Tibial nerve (tissue), 4 donors: ENCODE measurements around the gene AREG.

Source experiments
- CTCF ChIP-seq, 5 experiments: fragments of 200-600 bp in 3 of 5; fragments of 450-650 bp in 2 of 5; sonication (generic) in 3 of 5; IDR thresholded peaks; one replicate each; pipeline ENCODE4 v1.5.1; 2016 to 2019; ENCODE audit warnings: antibody characterized with exemption in 5 of 5, mild to moderate bottlenecking in 3 of 5, moderate library complexity in 2 of 5
- EP300 ChIP-seq, 2 donors: sonication (generic); formaldehyde crosslinking; IDR thresholded peaks; one replicate each; pipeline ENCODE4 v1.6.1; 2017; ENCODE audit warnings: antibody characterized with exemption in 2 of 2, mild to moderate bottlenecking in 1 of 2
- POLR2A ChIP-seq, 2 donors: fragments of 450-650 bp; IDR thresholded peaks; one replicate each; pipeline ENCODE4 v1.6.1; 2017; ENCODE audit warnings: antibody characterized with exemption in 2 of 2, mild to moderate bottlenecking in 2 of 2, moderate library complexity in 2 of 2

DNA sequence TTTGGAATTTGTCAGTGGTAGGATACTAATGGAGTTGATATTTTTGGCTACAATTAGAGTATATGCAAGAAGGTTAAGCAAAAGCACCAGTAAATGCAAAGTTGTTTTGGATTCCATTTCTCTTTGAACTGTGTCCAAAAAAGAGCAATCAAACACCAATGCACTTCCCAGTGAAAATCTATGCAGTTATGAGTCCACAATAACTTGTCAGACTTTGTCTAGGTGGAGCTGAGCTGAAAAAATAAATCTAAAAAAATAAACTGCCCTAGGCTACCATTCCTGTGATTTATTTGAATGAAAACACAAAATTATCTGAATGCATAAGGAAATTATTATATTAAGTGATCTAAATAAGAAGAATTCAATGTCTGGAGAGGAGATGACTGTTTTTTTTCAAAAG is 37.0 kb upstream of the AREG start:
- TF ChIP-seq CTCF (IDR thresholded peaks at IDR 0.05) (no peak), POLR2A (IDR thresholded peaks at IDR 0.05) (no peak), EP300 (IDR thresholded peaks at IDR 0.05) (no peak)
